Gastrocnemius medialis (tissue), 4 donors: ENCODE measurements around the gene STEAP1B.

Experiments
- CTCF ChIP-seq, 5 experiments: fragments of 450-650 bp in 3 of 5; fragments of 200-600 bp in 2 of 5; sonication (generic) in 2 of 5; IDR thresholded peaks in 4 of 5; conservative IDR thresholded peaks in 1 of 5; 1 replicate in 4 of 5; 2 replicates in 1 of 5; pipeline ENCODE4 v1.5.1; 2016 to 2019; ENCODE audit warnings: antibody characterized with exemption in 5 of 5, mild to moderate bottlenecking in 3 of 5, moderate library complexity in 3 of 5
- POLR2A ChIP-seq, 2 donors: fragments of 450-650 bp; IDR thresholded peaks; one replicate each; pipeline ENCODE4 v1.6.1; 2017; ENCODE audit warnings: antibody characterized with exemption in 2 of 2, mild to moderate bottlenecking in 2 of 2, moderate library complexity in 2 of 2

- TF ChIP-seq POLR2A (IDR thresholded peaks at IDR 0.05) = no peak
- TF ChIP-seq CTCF (IDR thresholded peaks at IDR 0.05 in 4 of 5, conservative IDR thresholded peaks at IDR 0.05 in 1 of 5) = no peak
Measured at GRCh38 chr7:22399091-22399490, 100.9 kb downstream of the STEAP1B start.
